Activated CD8-positive, alpha-beta memory T cell treated with anti-CD3 and anti-CD28 coated beads, Interleukin-2, amount 10 ng/mL, durations not matched to agents 7 days and 5 days (primary cell): ENCODE measurements around the gene TAF4. TPM values are rescaled to one million over a fixed set of nuclear protein-coding genes. Genes with fewer than 3 reads are reported as not detected.

Experiments used
- ATAC-seq: fragments of 150-1000 bp; cut with Tn5 transposase; one replicate; pipeline ENCODE4 v1.10.0; 2021; ENCODE audit warnings: moderate library complexity
- CTCF ChIA-PET: fragments of 350-600 bp; sonication (Branson Sonifier 250); formaldehyde crosslinking; loops from one replicate; lab custom pipeline; 2021; ENCODE audit warnings: antibody characterized with exemption; lab: Charles Lee
- DNase-seq: peaks from one replicate; pipeline ENCODE4 v3.0.0-alpha.2; 2020
- H3K27ac Mint-ChIP-seq: one replicate; pipeline ENCODE4 v1.8.0; 2021; ENCODE audit warnings: mild to moderate bottlenecking, mixed read lengths
- H3K27me3 Mint-ChIP-seq: one replicate; pipeline ENCODE4 v1.8.0; 2021; ENCODE audit warnings: mixed read lengths
- H3K36me3 Mint-ChIP-seq: one replicate; pipeline ENCODE4 v1.8.0; 2021; ENCODE audit warnings: mild to moderate bottlenecking, mixed read lengths
- H3K4me1 Mint-ChIP-seq: one replicate; pipeline ENCODE4 v1.8.0; 2021; ENCODE audit warnings: mixed read lengths
- H3K4me3 Mint-ChIP-seq: one replicate; pipeline ENCODE4 v1.8.0; 2021; ENCODE audit warnings: mild to moderate bottlenecking, moderate library complexity, mixed read lengths
- H3K9me3 Mint-ChIP-seq: one replicate; pipeline ENCODE4 v1.8.0; 2022; ENCODE audit warnings: low read depth, mixed read lengths
- total RNA-seq, 2 experiments: library from RNA; stranded (reverse); gene quantifications; one replicate each; pipeline ENCODE4 v1.2.3, GENCODE V29; 2021

The TAF4 gene
- total RNA-seq, 2 experiments from 2014 or later = 21.1 to 24.2 TPM

DNA sequence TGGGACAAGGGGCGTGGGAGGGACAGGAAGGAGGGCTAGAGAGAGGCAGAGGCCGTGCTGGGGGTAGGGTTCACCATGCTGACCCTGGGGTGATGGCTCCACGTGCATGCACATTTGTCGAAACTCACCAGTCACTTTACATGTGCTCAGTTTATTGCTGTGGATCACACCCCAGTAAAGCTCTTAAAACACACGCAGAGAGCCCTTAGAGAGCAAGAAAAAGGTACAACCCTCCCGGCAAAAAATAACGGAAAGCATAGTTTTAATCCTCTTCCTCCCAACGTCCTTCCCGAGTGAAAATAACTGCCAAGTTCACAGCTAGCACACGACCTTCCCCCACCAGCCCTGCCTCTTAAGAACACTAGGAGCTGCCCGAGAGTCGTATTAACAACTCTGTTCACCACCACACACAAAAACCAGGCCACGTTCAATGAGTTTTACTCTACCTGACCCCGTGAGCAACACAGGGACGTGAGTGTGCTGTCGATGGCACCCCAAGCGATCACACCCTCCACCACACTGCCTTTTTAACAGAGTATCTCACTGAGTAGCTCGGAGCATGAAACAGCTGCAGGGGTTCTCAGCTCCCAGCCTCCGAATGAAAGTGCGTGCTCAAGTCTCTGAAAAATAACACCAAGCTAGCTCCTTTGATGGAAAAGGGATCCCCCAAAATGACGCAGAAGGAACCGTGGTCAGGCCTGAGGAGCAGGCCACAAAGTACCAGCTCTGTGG lies 39.7 kb downstream of the TAF4 start:
- DNase-seq (no peak), ATAC-seq (no peak)
- H3K4me1 Mint-ChIP-seq = peaks cover 13% of the 10 kb centered on the region
- H3K9me3 Mint-ChIP-seq = no peaks in the 10 kb centered on the region
- no peak overlapping the region for H3K4me3 Mint-ChIP-seq
- CTCF ChIA-PET = interaction anchor here (0.9 to 1.4 kb wide), 2 partner anchors 10 to 110 kb away, joined by 3 to 4 read pairs; no protein-coding TSS in a partner anchor
- peaks cover 2% of the 10 kb centered on the region for H3K36me3 Mint-ChIP-seq
- H3K27me3 Mint-ChIP-seq = no peaks in the 10 kb centered on the region
- no peak overlapping the region for H3K27ac Mint-ChIP-seq

DNA sequence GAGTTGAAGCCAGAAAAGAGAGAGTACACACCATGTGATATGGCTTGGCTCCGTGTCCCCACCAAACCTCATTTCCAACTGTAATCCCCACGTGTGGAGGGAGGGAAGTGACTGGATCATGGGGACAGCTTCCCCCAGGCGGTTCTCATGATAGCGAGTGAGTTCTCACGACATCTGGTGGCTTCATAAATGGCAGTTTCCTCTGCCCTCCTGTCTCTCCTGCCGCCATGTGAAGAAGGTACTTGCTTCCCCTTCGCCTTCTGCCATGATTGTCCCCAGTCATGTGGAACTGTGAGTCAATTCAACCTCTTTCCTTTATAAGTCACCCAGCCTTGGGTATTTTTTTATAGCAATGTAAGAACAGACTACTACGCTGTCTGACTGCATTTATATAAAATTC lies 40.3 kb downstream of the TAF4 start:
- ATAC-seq (no peak), DNase-seq (no peak)
- Mint-ChIP-seq H3K27me3 (no peaks in the 10 kb centered on the region), H3K9me3 (no peaks in the 10 kb centered on the region), H3K4me1 (peaks cover 7% of the 10 kb centered on the region), H3K27ac (no peak overlapping the region), H3K36me3 (peaks cover 2% of the 10 kb centered on the region), H3K4me3 (no peak overlapping the region)
- CTCF ChIA-PET = interaction anchor here (0.9 kb wide), 1 partner anchor 111 kb away, joined by 4 read pairs; no protein-coding TSS in a partner anchor

DNA sequence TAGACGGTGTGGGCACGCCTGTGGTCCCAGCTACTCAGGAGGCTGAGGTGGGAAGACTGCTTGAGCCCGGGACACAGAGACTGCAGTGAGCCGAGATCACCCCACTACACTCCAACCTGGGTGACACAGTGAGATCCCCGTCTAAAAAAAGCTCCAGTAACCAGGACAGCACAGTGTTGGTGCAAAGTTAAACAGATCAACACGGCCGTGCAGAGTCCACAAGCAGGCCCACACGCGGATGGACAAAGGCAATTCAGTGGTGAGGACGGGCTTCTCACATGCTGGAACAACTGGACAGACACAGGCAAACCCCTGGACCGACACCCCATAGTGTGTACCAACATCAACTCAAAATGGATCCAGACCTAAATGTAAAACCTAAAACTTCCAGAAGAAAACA lies 41.7 kb downstream of the TAF4 start:
- CTCF ChIA-PET = no interaction called here
- DNase-seq = no peak
- H3K27ac Mint-ChIP-seq = peak overlapping the region; percentile 12

DNA sequence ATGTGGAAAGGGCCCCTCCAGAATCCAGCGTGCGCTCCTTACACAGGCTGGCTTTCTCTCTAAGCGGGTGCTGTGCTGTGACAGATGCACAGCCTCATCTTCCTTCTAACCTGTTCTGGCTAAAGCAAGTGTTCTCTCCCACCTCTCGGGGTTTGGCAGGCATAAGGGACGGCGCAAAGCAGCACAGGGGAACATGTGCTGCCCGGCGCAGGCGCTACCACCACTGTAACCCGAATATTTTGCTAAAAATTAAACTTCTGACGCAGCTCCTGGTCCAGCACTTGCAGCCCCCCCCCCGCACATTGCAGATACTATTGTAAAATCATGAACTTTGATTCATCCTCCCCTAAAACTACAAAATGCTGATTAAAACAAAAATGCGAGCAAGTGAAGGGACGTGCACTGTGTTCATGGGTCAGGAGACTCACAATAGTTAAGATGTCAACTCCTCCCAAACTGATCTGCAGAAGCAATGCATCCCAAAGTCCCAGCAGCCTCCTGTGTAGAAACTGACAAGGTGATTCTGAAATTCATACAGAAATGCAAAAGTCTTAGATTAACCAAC lies 43.0 kb downstream of the TAF4 start:
- Mint-ChIP-seq H3K4me3 (no peak overlapping the region), H3K4me1 (peaks cover 5% of the 10 kb centered on the region), H3K27ac (no peak overlapping the region), H3K9me3 (no peaks in the 10 kb centered on the region), H3K36me3 (peaks cover 2% of the 10 kb centered on the region), H3K27me3 (no peaks in the 10 kb centered on the region)
- CTCF ChIA-PET = no interaction called here
- DNase-seq (no peak), ATAC-seq (no peak)

More for the DNA sequence above, 41.7 kb downstream of the TAF4 start:
- Mint-ChIP-seq H3K4me3 (no peak overlapping the region), H3K27me3 (no peaks in the 10 kb centered on the region), H3K4me1 (peaks cover 5% of the 10 kb centered on the region), H3K36me3 (peaks cover 2% of the 10 kb centered on the region), H3K9me3 (no peaks in the 10 kb centered on the region)
- ATAC-seq = no peak

DNA sequence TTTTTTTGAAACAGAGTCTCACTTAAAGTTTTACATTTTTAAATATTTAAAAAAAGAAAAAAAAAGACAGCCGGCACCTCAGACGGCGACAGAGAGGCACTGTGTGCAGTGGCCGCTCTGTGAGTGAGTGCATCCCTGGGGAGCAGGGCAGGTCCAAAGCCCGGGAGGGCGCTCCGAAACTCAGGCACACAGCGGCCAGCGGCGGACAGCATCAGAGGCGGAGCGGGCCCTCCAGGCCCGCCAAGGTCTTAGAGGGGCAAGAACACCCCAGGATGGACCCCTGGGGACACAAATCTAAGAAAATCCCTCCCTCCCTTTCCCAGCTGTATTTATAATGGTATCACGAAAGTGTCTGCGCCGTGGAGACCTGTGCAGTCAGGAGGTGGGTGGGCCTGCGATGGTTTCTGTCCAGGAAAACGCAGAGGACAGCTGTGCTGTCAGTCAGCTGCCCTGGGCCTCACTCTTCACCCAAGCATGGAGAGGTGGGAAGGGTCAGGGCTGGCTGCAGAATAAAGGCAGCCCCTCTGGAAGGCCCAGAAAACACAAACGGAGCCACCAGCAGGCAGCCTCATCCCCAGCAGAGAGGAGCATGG lies 43.8 kb downstream of the TAF4 start:
- DNase-seq = no peak
- H3K27me3 Mint-ChIP-seq = no peaks in the 10 kb centered on the region
- H3K4me1 Mint-ChIP-seq = peaks cover 4% of the 10 kb centered on the region
- H3K4me3 Mint-ChIP-seq = no peak overlapping the region
- H3K9me3 Mint-ChIP-seq = no peaks in the 10 kb centered on the region
- H3K27ac Mint-ChIP-seq = no peak overlapping the region
- CTCF ChIA-PET = no interaction called here
- ATAC-seq = no peak
- H3K36me3 Mint-ChIP-seq = peaks cover 2% of the 10 kb centered on the region

DNA sequence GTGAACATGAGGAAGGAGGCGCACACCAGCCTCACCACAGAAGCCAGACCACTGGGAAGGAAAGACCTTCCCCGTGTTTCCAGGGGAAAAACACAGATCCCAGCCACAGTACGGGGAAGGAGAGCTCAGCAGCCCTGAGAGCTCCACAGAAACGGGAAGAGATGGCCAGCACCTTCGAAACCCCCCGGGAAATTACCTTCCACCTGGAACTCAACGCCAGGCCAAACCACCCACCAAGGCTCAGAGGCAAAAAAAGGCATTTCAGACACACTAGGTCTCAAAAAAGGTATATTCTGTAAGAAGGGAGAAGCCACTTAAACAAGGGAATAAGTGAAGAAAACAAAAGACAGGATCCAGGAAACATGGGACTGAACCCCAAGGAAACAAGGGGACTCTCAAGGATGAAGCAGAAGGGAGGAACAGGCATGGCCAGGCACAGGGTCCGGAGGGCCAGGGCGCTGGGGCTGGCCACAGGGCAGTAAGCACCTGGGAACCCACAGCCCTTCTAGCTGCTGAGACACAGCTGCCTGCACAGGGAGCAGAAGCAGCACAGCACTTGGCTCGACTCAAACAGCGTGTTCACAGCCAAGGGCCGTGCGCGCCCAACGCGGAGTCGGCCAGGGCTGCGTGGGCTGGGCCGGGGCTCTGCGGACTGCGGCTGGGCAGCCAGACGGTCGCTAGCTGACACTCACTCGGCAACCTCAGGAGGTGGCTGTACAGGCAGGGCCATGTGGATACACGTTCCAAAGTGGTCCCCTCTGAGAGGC lies 44.6 kb downstream of the TAF4 start:
- Mint-ChIP-seq H3K4me1 (peaks cover 2% of the 10 kb centered on the region), H3K36me3 (peaks cover 2% of the 10 kb centered on the region)
- CTCF ChIA-PET = no interaction called here

DNA sequence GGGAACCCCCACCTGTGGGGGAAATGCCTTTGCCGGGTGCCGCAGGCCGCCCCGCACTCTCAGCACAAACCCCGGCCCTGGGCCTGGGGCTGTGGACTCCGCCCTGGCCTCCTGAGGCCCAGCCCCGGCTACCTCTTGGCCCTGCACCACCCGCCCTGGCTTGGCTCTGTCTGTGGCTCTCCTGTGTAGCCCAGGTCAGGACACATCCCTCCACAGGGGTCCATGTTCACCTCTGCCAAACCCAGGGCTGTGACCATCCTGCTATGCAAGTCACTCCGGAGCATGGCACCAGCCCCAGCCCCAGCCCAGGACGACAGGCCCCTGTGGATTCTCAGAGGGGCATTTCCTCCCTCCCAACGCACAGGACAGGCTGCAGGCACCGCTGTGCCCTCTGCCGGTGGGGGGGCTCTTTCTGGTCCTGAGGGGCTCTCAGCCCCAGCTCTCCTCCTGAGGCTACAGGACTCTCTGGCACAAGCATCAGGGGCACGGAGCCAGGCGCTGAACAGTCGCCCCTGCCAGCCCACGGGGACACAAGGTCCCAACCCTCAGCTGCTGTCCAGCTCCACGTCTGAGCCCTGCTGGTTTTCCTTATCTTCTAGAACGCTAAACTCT lies 45.7 kb downstream of the TAF4 start:
- CTCF ChIA-PET = no interaction called here
- no peak for DNase-seq
- Mint-ChIP-seq H3K27ac (no peak overlapping the region), H3K9me3 (no peaks in the 10 kb centered on the region), H3K4me3 (no peak overlapping the region), H3K4me1 (no peaks in the 10 kb centered on the region), H3K27me3 (no peaks in the 10 kb centered on the region), H3K36me3 (no peaks in the 10 kb centered on the region)
- no peak for ATAC-seq

More for the DNA sequence above, 44.6 kb downstream of the TAF4 start:
- H3K27ac Mint-ChIP-seq = no peak overlapping the region
- no peak overlapping the region for H3K4me3 Mint-ChIP-seq
- H3K9me3 Mint-ChIP-seq = no peaks in the 10 kb centered on the region
- no peaks in the 10 kb centered on the region for H3K27me3 Mint-ChIP-seq
- no peak for ATAC-seq
- no peak for DNase-seq

DNA sequence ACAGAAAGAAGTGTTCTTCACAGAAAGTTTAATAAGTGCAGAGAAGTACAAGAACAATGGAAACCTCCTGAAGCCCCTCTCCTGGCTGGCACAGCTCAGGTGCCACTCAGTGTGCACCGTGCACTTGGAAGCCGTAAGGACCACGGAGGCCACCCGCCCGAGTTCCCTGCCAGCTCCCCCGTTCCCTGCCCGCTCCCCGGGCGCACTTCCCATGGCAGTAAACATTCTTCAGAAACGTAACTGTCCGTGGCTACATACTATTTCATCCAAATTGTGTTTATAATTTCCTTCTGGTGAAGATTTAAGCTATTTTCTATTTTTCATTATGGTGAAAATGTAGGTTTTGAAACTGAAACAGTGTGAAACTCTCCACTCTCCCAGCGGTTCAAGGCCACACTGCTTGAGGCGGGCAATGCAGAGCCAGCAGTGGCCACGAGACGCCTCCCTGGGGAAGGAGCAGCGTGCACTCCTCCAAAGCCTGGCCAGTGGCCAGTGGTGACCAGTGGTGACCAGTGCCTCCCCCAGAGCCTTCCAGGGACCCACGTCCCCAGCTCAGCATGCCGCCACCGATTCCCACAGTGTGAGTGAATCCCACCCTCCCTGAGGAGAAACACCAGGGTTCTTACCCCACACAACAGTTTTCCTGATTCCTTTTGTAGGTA lies 46.4 kb downstream of the TAF4 start:
- H3K4me1 Mint-ChIP-seq = no peaks in the 10 kb centered on the region
- H3K9me3 Mint-ChIP-seq = no peaks in the 10 kb centered on the region
- no peak for ATAC-seq
- no peak overlapping the region for H3K4me3 Mint-ChIP-seq
- CTCF ChIA-PET = interaction anchor here (1.0 kb wide), 1 partner anchor 8 kb away, joined by 3 read pairs; no protein-coding TSS in a partner anchor
- no peaks in the 10 kb centered on the region for H3K36me3 Mint-ChIP-seq
- no peak overlapping the region for H3K27ac Mint-ChIP-seq
- no peaks in the 10 kb centered on the region for H3K27me3 Mint-ChIP-seq
- DNase-seq = no peak

DNA sequence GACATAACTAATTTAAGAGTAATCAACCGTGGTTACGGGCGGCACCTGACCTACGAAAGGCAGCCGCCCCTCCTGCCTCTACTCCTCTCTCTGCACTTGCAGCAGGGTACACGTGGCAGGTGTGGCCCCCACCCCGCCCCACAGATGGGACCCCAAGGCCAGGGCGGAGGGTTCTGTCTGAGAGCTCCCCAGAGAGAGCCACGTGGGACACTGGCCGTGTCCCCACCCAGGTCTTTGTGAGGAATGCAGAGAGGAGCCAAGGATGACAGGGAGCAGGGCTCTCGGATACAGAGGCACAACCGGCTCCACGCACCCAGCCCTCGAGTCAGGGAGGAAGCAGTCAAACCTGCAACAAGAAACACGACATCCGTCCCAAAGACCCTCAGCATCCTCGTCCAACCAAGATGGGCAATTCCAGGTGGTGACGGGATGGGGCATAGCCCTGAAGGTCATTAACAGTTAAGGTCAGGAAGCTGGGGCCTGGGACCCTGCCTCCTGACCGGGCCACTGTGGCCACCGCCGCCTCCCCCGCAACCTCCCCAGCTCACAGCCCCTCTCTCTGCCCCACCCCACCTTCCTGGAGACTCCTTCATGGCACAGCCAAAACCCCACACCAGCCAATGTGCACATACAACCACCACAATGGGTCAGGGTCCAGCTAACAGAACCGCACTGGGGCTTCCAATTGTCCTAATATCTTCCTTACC lies 47.1 kb downstream of the TAF4 start:
- DNase-seq (no peak), ATAC-seq (no peak)
- no peak overlapping the region for H3K4me3 Mint-ChIP-seq
- no peaks in the 10 kb centered on the region for H3K4me1 Mint-ChIP-seq
- CTCF ChIA-PET = interaction anchor here (1.0 kb wide), 1 partner anchor 8 kb away, joined by 3 read pairs; no protein-coding TSS in a partner anchor
- H3K27ac Mint-ChIP-seq = no peak overlapping the region
- H3K36me3 Mint-ChIP-seq = no peaks in the 10 kb centered on the region
- no peaks in the 10 kb centered on the region for H3K9me3 Mint-ChIP-seq
- H3K27me3 Mint-ChIP-seq = no peaks in the 10 kb centered on the region

DNA sequence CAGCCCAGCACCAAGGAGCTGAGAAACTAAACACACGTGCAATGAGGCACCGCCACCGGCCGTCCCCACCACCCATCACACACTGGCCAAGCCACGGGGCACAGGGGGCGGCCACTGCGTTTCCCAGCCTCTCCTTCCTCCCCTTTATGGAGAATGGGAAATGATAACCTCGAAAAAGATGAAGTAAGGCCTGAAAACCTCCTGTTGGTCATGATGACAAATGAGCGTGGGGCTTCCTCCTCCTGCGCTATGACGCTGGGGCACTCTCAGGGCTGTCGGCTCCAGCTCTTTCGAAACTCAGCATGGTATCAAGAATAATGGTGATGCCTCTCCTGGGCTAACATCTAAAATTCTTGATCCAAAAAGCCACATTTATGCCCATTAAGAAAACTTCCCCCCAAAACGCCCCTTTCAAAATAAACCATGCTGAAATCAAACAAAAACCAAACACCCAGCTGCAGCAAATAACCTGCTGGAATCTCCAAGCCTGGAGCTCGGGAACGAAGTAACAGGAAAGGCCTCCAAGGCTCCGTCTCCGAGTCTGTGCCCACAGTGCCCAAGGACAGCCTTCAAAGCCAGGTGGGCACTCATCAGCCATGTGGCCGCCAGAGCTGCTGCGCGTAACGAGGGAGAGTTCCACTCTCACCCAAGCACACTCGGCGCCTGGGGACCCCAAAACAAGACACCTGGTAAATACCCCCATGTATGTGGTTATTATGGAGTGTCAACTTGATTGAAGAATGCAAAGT lies 50.0 kb downstream of the TAF4 start:
- Mint-ChIP-seq H3K4me3 (no peak overlapping the region), H3K27ac (peak overlapping the region; percentile 11), H3K36me3 (peaks cover 2% of the 10 kb centered on the region), H3K9me3 (no peaks in the 10 kb centered on the region), H3K4me1 (peaks cover 5% of the 10 kb centered on the region), H3K27me3 (no peaks in the 10 kb centered on the region)
- DNase-seq (no peak), ATAC-seq (no peak)
- CTCF ChIA-PET = interaction anchor here (1.3 kb wide), 1 partner anchor 11 kb away, joined by 3 read pairs; no protein-coding TSS in a partner anchor

DNA sequence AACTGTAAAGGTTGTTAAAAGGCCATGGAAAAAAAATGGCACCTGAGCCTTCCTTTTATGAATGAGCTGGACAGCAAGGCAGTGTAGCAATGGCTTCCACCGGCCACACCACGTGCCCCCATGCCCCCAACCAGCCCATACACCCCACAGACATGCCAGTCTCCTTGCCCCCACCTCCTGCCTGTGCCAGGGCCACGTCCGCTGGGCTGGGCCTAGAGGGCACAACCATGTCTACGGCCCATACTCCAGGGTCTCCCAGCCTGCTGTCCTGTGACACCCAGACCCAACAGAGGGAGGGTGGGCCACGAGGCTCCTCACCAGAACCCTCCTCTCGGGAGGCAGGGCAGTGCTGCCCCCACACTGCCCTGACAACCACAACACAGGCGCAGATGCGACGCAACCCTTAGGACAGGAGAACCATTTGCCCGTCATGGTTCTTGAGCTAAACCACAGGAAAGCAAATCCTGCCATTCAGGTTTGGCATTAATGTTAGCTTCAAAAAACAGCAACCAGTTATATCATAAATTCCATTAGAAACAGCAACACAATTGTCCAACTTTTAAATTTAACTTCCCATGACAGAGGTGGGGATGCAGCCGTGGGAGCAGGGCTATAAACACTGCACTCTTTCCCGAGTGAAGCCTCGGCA lies 50.7 kb downstream of the TAF4 start:
- Mint-ChIP-seq H3K36me3 (peaks cover 2% of the 10 kb centered on the region), H3K9me3 (no peaks in the 10 kb centered on the region), H3K4me1 (peaks cover 5% of the 10 kb centered on the region), H3K4me3 (no peak overlapping the region), H3K27me3 (no peaks in the 10 kb centered on the region), H3K27ac (no peak overlapping the region)
- CTCF ChIA-PET = interaction anchor here (0.6 kb wide), 1 partner anchor 152 kb away, joined by 3 read pairs; no protein-coding TSS in a partner anchor
- ATAC-seq = no peak
- DNase-seq = no peak
